NCI-H1417 treated with DMSO at 0.1 percent for 48 hours (cell line): ENCODE results near the gene ZNF516.

Experiments used
- DNase-seq: peaks from one replicate; lab custom pipeline; 2025; lab: John Stamatoyannopoulos, UW

Gene ZNF516

GRCh38 chr18:76364282-76365259, 130.5 kb downstream of the ZNF516 start:
- no peak for DNase-seq

- no peak for DNase-seq
Measured at GRCh38 chr18:76363436-76364120, 131.5 kb downstream of the ZNF516 start.

GRCh38 chr18:76362676-76363075, 132.4 kb downstream of the ZNF516 start:
- no peak for DNase-seq

- DNase-seq = no peak
Measured at GRCh38 chr18:76361219-76361618, 133.8 kb downstream of the ZNF516 start.

- no peak for DNase-seq
Measured at GRCh38 chr18:76359909-76360308, 135.1 kb downstream of the ZNF516 start.

- no peak for DNase-seq
Measured at GRCh38 chr18:76358774-76359173, 136.3 kb downstream of the ZNF516 start.

- no peak for DNase-seq
Measured at GRCh38 chr18:76357585-76358260, 137.3 kb downstream of the ZNF516 start.

- DNase-seq = no peak
Measured at GRCh38 chr18:76357174-76357573, 137.9 kb downstream of the ZNF516 start.

GRCh38 chr18:76356666-76357065, 138.4 kb downstream of the ZNF516 start:
- DNase-seq = no peak

GRCh38 chr18:76354348-76354747, 140.7 kb downstream of the ZNF516 start:
- DNase-seq = no peak

GRCh38 chr18:76353500-76353899, 141.5 kb downstream of the ZNF516 start:
- no peak for DNase-seq

GRCh38 chr18:76353046-76353445, 142.0 kb downstream of the ZNF516 start:
- no peak for DNase-seq

- DNase-seq = peak; percentile 41
Measured at GRCh38 chr18:76351961-76352581, 143.0 kb downstream of the ZNF516 start.

- no peak for DNase-seq
Measured at GRCh38 chr18:76350134-76351025, 144.7 kb downstream of the ZNF516 start.

GRCh38 chr18:76349067-76349715, 145.9 kb downstream of the ZNF516 start:
- DNase-seq = peak; percentile 63

- peak; percentile 24 for DNase-seq
Measured at GRCh38 chr18:76348267-76349066, 146.6 kb downstream of the ZNF516 start.

GRCh38 chr18:76347341-76347740, 147.7 kb downstream of the ZNF516 start:
- DNase-seq = no peak

GRCh38 chr18:76346490-76347130, 148.4 kb downstream of the ZNF516 start:
- no peak for DNase-seq

GRCh38 chr18:76345901-76346300, 149.1 kb downstream of the ZNF516 start:
- DNase-seq = no peak
